HG02642 (cell line): Measurements from ENCODE around the gene SELENOW.
"Not testable (repeated sequence)": the region's sequence is repeated elsewhere in the genome, so short reads cannot be mapped to it uniquely, and the experiment has no call there.

Experiments
- ATAC-seq: cut with Tn5 transposase; IDR thresholded peaks from one replicate; pipeline ENCODE4 v1.9.1; 2021; ENCODE audit warnings: mild to moderate bottlenecking; ENCODE audit not compliant: unreplicated experiment, poor library complexity

Gene SELENOW

GRCh38 chr19:47755762-47756626 is 22.5 kb upstream of the SELENOW start:
- no peak for ATAC-seq

GRCh38 chr19:47756627-47756929 is 21.9 kb upstream of the SELENOW start:
- ATAC-seq = no peak

GRCh38 chr19:47756953-47757608 is 21.4 kb upstream of the SELENOW start:
- ATAC-seq = no peak

GRCh38 chr19:47757617-47758442 is 20.7 kb upstream of the SELENOW start:
- ATAC-seq = no peak

GRCh38 chr19:47758443-47758804 is 20.1 kb upstream of the SELENOW start:
- ATAC-seq = no peak

GRCh38 chr19:47760632-47760999 is 17.9 kb upstream of the SELENOW start:
- ATAC-seq = no peak

- ATAC-seq = no peak
Observed at GRCh38 chr19:47761566-47761965, 16.9 kb upstream of the SELENOW start.

GRCh38 chr19:47762151-47762550 is 16.4 kb upstream of the SELENOW start:
- ATAC-seq = no peak

GRCh38 chr19:47762615-47763308 is 15.7 kb upstream of the SELENOW start:
- ATAC-seq = no peak

- ATAC-seq = not testable (repeated sequence)
Observed at GRCh38 chr19:47764705-47765104, 13.8 kb upstream of the SELENOW start.

- ATAC-seq = no peak
Observed at GRCh38 chr19:47765523-47766358, 12.8 kb upstream of the SELENOW start.

GRCh38 chr19:47766359-47766620 is 12.2 kb upstream of the SELENOW start:
- no peak for ATAC-seq

- ATAC-seq = no peak
Observed at GRCh38 chr19:47766670-47767069, 11.8 kb upstream of the SELENOW start.

GRCh38 chr19:47767349-47767748 is 11.2 kb upstream of the SELENOW start:
- ATAC-seq = no peak

- no peak for ATAC-seq
Observed at GRCh38 chr19:47768604-47769003, 9.9 kb upstream of the SELENOW start.

GRCh38 chr19:47769534-47769933 is 9.0 kb upstream of the SELENOW start:
- no peak for ATAC-seq

GRCh38 chr19:47771291-47771690 is 7.2 kb upstream of the SELENOW start:
- not testable (repeated sequence) for ATAC-seq

GRCh38 chr19:47776568-47776967 is 1.9 kb upstream of the SELENOW start:
- ATAC-seq = no peak

GRCh38 chr19:47777245-47778048 is 1.1 kb upstream of the SELENOW start:
- ATAC-seq = not testable (repeated sequence)
